HG03060 (cell line): ENCODE results near the gene ZNF850.

Experiments used
- ATAC-seq: cut with Tn5 transposase; IDR thresholded peaks from one replicate; pipeline ENCODE4 v1.9.1; 2021; ENCODE audit warnings: low read depth, moderate number of reproducible peaks; ENCODE audit not compliant: unreplicated experiment

ZNF850 gene

GRCh38 chr19:36709423-36709822 lies 63.2 kb downstream of the ZNF850 start:
- no peak for ATAC-seq

GRCh38 chr19:36707134-36707533 lies 65.5 kb downstream of the ZNF850 start:
- no peak for ATAC-seq

DNA sequence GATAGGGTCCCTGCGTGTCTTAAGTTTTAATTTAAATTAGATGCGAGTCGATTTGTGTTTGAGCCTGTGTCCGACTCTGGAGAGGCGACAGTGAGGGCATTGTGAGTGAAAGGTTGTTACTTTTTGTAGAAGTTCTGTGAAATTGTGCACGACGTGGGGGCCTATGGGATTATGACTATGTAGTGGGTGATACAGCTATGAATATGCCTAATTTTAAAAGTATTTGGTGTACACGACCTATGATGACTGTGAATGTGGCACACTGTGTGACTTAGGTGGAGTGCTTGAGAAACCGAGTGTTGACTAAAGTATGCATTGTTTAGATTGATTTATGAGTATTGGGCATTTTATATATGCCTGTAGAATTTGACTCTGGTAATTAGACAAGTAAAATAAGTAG lies 84.5 kb downstream of the ZNF850 start:
- ATAC-seq = no peak

DNA sequence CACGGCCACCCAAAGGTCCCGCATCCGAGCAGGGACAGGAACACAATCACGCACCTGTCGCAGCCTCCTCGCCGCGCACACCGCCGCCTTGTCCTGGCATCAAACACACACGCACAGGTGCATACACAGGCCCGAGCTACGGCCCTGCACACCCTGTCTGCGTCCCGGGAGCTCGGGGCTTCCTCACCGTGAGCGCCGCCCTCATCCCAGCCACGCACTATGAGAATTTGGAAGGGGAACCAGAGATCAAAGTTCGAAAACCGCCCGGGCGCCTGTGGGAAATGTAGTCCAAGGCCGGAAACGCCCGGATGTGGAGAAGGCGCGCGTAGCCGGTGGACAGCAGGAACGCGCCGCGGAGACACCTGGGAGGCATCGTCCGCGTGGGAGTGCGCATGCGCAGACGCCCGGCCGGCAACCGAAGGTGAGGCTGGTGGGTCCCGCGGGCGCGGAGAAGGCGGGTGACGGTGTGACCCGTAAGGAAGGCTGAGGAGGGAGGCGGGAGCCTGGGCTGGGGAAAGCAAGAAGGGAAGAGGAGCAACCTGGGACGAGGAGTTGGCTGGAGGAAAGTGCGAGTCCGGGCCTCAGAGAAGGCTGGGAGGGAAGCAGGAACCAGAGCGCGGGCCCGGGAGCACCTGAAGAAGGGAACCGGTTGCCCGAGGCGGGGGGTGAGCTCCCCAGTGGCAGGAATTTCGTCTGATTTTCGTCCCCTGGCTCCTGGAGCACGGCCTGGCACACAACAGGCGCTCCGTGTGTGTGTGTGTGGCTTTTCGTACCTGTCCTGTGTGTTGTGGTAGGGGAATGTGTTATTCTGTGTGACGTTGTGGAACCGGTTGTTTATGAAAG lies 85.2 kb downstream of the ZNF850 start, which contains the start of gene ZNF567:
Gene ZNF567, plus strand, starts transcription at position 399 of the 843 bp plus-strand sequence. CDS start 7,256 bp downstream, outside the sequence.
- ATAC-seq = peak; percentile 80

DNA sequence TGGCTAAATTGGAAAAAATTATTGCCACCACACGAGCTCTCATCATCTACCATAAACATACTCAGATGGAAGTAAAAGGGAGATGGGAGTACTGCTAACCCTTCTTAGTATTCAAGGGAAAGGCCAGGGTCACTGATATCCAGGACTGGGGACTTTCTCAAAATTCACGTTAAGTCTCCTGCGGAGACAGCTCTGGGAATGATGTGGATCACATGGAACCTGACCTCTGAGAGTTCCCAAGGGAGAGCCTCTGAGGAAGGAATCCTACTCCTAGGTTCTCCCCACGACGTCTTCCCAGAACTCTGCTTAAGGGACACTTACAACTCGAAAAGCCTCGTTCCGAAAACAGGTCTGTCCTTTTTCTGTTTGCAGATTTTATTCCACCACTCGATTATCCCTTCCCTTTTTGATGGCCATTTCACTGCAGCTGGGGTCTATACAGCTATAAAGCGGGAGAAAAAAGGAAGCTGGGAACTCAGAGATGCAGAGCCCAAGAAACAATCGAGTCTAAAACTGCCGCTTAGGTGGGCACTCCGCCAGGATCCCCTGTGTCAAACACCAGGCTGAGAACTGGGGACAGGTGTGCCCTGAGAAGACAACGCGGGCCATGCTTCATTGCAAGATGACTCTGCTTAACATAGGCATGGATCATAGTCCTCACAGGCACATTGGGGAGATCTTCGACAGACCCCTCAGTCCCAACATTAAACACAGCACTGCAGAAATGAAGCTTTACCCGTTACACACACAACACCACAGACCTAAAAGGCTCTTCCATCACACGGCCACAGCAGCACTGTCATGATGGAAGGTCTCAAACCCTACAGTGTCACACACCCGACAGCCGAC lies 86.0 kb downstream of the ZNF850 start:
- no peak for ATAC-seq

DNA sequence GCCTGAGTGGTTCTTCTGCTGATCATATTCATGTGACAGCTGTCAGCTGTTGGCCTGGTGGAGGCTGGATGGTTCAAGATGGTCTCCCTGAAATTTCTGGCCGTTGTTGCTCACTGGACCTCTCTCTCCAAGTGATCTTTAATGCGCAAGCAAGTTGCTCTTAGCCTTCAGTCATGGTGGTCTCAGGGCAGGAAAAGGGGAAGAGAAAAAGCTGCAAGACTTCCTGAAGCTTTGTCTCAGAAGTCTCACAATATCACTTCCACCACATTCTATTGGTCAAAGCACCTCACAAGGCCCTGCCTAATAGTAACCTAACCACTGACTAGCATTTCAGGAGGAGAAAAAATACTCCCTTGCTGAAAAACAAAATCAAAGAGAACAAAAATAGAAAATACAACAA lies 86.8 kb downstream of the ZNF850 start:
- no peak for ATAC-seq

DNA sequence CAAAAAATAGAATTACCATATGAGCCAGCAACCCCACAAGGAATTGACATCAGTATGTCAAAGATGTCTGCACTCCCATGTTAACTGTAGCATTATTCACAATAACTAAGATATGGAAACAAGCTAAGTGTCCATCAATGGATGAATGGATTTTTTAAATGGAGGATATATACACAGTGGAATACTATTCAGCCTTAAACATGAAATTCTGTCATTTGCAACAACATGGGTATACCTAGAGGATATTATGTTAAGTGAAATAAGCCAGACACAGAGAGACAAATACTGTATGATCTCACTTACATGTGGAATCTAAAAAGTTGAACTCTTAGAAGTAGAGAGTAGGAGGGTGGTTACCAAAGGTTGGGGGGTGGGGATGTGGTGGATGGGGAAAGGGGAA lies 93.2 kb downstream of the ZNF850 start:
- ATAC-seq = no peak

GRCh38 chr19:36674201-36674600 lies 98.4 kb downstream of the ZNF850 start:
- ATAC-seq = no peak

DNA sequence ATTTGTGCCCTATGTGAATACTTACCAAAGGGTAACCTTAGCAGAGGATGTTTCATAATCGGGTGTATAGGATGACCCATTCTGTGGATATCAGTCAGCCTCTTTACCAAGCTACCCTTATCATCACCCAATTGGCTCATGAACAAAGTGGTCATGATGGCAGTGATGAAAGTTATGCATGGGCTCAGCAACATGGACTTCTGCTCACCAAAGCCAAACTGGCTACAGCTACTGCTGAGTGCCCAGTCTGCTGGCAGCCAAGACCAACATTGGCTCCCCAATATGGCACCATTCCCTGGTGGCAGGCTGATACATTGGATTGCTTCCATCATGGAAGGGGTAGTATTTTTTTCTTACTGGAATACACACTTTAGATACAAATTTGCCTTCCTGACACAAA lies 100.2 kb downstream of the ZNF850 start:
- no peak for ATAC-seq

DNA sequence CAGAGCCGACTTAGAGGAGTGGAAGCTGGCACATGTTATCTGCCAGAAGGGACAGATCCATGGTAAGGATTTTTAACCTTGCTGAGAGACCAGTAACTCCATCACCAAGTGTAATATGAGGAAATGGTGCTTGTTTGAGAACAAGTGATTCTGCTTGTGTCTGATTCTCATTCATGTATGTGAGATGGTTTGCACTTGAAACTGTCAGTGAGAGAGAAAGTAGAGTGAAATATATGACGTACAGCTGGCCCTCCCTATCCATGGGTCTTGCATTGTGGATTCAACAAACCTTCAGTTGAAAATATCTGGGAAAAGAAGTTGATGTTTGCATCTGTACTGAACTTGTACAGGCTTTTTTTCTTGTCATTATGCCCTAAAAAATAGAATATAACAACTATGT lies 104.0 kb downstream of the ZNF850 start:
- no peak for ATAC-seq

GRCh38 chr19:36665832-36666231 lies 106.8 kb downstream of the ZNF850 start:
- no peak for ATAC-seq
